IMR-90 (cell line): ENCODE measurements around the gene XIAP. TPM values are rescaled to one million over a fixed set of nuclear protein-coding genes. Genes with fewer than 3 reads are reported as not detected.
"Not testable (repeated sequence)": the region's sequence is repeated elsewhere in the genome, so short reads cannot be mapped to it uniquely, and the experiment has no call there.

ENCODE experiments used
- ATAC-seq: fragments of 200-7000 bp; cut with Tn5 transposase; 2 replicates; pipeline ENCODE4 v1.9.1; 2020; ENCODE audit warnings: low read depth, mild to moderate bottlenecking, moderate library complexity
- BruUV-seq: library from RNA; stranded (reverse); fragments of 400-500 nt; replicated peaks from 2 replicates; lab custom pipeline; 2021; lab: Mats Ljungman, UMichigan
- CTCF ChIA-PET: fragments of 300-600 bp; formaldehyde crosslinking; extraction: SDS; loops from one replicate; lab custom pipeline; 2021; ENCODE audit warnings: antibody characterized with exemption; lab: Yijun Ruan, JAX
- POLR2A ChIA-PET: fragments of 300-600 bp; sonication (Branson Sonifier 250); formaldehyde crosslinking; loops from one replicate; lab custom pipeline; 2022; ENCODE audit warnings: antibody characterized with exemption; ENCODE audit not compliant: unreplicated experiment; lab: Charles Lee
- DNase-seq: peaks from one replicate; pipeline ENCODE4 v3.0.0; 2013
- H2AFZ ChIP-seq: replicated peaks from 2 replicates; pipeline ENCODE3; 2013; ENCODE audit warnings: low read length, mild to moderate bottlenecking; ENCODE audit not compliant: poor library complexity
- H2AK5ac ChIP-seq: 2 replicates; pipeline ENCODE4 v1.6.1; 2013; ENCODE audit warnings: low read depth, low read length, inconsistent platforms
- H2AK9ac ChIP-seq: replicated peaks from 2 replicates; pipeline ENCODE3; 2013; ENCODE audit warnings: mild to moderate bottlenecking, low read depth, low read length, moderate library complexity; ENCODE audit not compliant: poor library complexity
- H2BK120ac ChIP-seq: 2 replicates; pipeline ENCODE4 v1.6.1; 2013; ENCODE audit warnings: low read depth, low read length, inconsistent platforms
- H2BK15ac ChIP-seq: 3 replicates; pipeline ENCODE4 v1.6.1; 2013; ENCODE audit warnings: low read depth, low read length, inconsistent platforms
- H2BK20ac ChIP-seq: 2 replicates; pipeline ENCODE4 v1.6.1; 2013; ENCODE audit warnings: low read depth, mild to moderate bottlenecking, inconsistent platforms, low read length, moderate library complexity
- H2BK5ac ChIP-seq: 2 replicates; pipeline ENCODE4 v1.6.1; 2013; ENCODE audit warnings: mild to moderate bottlenecking, low read depth, low read length, inconsistent platforms; ENCODE audit not compliant: poor library complexity, severe bottlenecking
- H3K14ac ChIP-seq: replicated peaks from 2 replicates; pipeline ENCODE4 v1.6.1; 2013; ENCODE audit warnings: low read depth, low read length, inconsistent platforms
- H3K18ac ChIP-seq: 2 replicates; pipeline ENCODE4 v1.6.1; 2013; ENCODE audit warnings: low read depth, low read length, control low read depth
- H3K23ac ChIP-seq: 2 replicates; pipeline ENCODE4 v1.6.1; 2013; ENCODE audit warnings: low read depth, low read length, inconsistent platforms
- H3K27ac ChIP-seq: 2 replicates; pipeline ENCODE4 v1.5.1; 2013; ENCODE audit warnings: mild to moderate bottlenecking, control low read depth, low read length; ENCODE audit not compliant: insufficient read depth
- H3K27me3 ChIP-seq: 2 replicates; pipeline ENCODE4 v1.6.1; 2013; ENCODE audit warnings: low read length; ENCODE audit not compliant: control insufficient read depth, insufficient read depth
- H3K36me3 ChIP-seq: 2 replicates; pipeline ENCODE4 v1.6.1; 2013; ENCODE audit warnings: low read length, mixed read lengths; ENCODE audit not compliant: control insufficient read depth, insufficient read depth
- H3K4ac ChIP-seq: 2 replicates; pipeline ENCODE4 v1.6.1; 2013; ENCODE audit warnings: low read depth, low read length, inconsistent platforms
- H3K4me1 ChIP-seq: 2 replicates; pipeline ENCODE4 v1.6.1; 2013; ENCODE audit warnings: low read length, mixed read lengths; ENCODE audit not compliant: control insufficient read depth, insufficient read depth
- H3K4me2 ChIP-seq: 2 replicates; pipeline ENCODE4 v1.6.1; 2013; ENCODE audit warnings: low read depth, mild to moderate bottlenecking, control low read depth, low read length, moderate library complexity
- H3K4me3 ChIP-seq: 2 replicates; pipeline ENCODE4 v1.5.1; 2013; ENCODE audit warnings: low read depth, mild to moderate bottlenecking, control low read depth, low read length, moderate library complexity; ENCODE audit not compliant: insufficient read depth
- H3K56ac ChIP-seq: 2 replicates; pipeline ENCODE4 v1.6.1; 2013; ENCODE audit warnings: low read length, inconsistent platforms; ENCODE audit not compliant: insufficient read depth; ENCODE audit errors: extremely low read depth
- H3K79me1 ChIP-seq, 2 experiments: 2 replicates each; pipeline ENCODE4 v1.6.1; 2013; ENCODE audit warnings: low read length in 2 of 2, inconsistent platforms in 1 of 2, low read depth in 1 of 2
- H3K9ac ChIP-seq: 2 replicates; pipeline ENCODE4 v1.6.1; 2013; ENCODE audit warnings: low read depth, low read length, control low read depth
- H3K9me1 ChIP-seq: 2 replicates; pipeline ENCODE4 v1.6.1; 2013; ENCODE audit warnings: low read length, inconsistent platforms; ENCODE audit not compliant: insufficient read depth
- H3K9me3 ChIP-seq: 2 replicates; pipeline ENCODE4 v1.6.1; 2013; ENCODE audit warnings: low read length; ENCODE audit not compliant: control insufficient read depth, insufficient read depth
- H4K20me1 ChIP-seq: 2 replicates; pipeline ENCODE4 v1.6.1; 2013; ENCODE audit warnings: low read length, inconsistent platforms; ENCODE audit not compliant: insufficient read depth
- H4K5ac ChIP-seq: 2 replicates; pipeline ENCODE4 v1.6.1; 2013; ENCODE audit warnings: mild to moderate bottlenecking, low read depth, low read length, control low read depth
- H4K8ac ChIP-seq, 2 experiments: 2 replicates each; pipeline ENCODE4 v1.6.1; 2013; ENCODE audit warnings: low read depth in 2 of 2, low read length in 2 of 2, control low read depth in 1 of 2, inconsistent platforms in 1 of 2
- H4K91ac ChIP-seq: 2 replicates; pipeline ENCODE4 v1.6.1; 2013; ENCODE audit warnings: low read depth, low read length, inconsistent platforms; ENCODE audit not compliant: insufficient read depth
- WGBS, 2 experiments: methylation state at CpG; one replicate each; pipeline versions ENCODE4 v1.1.5 to v1.1.7; 2013; ENCODE audit warnings: missing lambda C conversion rate in 2 of 2; ENCODE audit not compliant: insufficient read length in 1 of 2; ENCODE audit errors: extremely low coverage in 2 of 2; 5-methylcytosine and 5-hydroxymethylcytosine counted together
- dilution Hi-C: fragments of 300-500 bp; cut with HindIII; formaldehyde crosslinking; loops from one replicate; pipeline ENCODE4 v1.14.3; 2018; ENCODE audit warnings: low sequenced_read_pairs; ENCODE audit not compliant: unreplicated experiment
- in situ Hi-C: fragments of 300-500 bp; cut with MboI; formaldehyde crosslinking; loops from 3 replicates; pipeline ENCODE4 v1.14.3; 2019; ENCODE audit warnings: low sequenced_read_pairs, inconsistent platforms, mixed read lengths
- intact Hi-C: fragments of 100-400 bp; cut with micrococcal nuclease; formaldehyde crosslinking; loops from 2 replicates; pipeline ENCODE4 v1.10.0; 2022
- polyA plus RNA-seq, 3 experiments: library from polyadenylated mRNA; depleted of rRNA; stranded (reverse); fragments of >200 nt; gene quantifications; 2 replicates each; pipeline ENCODE4 v1.2.3, GENCODE V29; 2012; ENCODE audit warnings: low replicate concordance in 1 of 3
- total RNA-seq: library from RNA; depleted of rRNA; stranded (reverse); fragments of >200 nt; gene quantifications from 2 replicates; pipeline ENCODE4 v1.2.3, GENCODE V29; 2012

The XIAP gene
- total and polyA plus RNA-seq, 2 of the 4 experiments (the other 2 are of a cell fraction) = 8.1 to 17.4 TPM

GRCh38 chrX:123814934-123815394 is 44.9 kb upstream of the XIAP start:
- H2BK5ac ChIP-seq, dilution Hi-C loops, H3K4me2 ChIP-seq, H3K27me3 ChIP-seq, H3K79me1 ChIP-seq, POLR2A ChIA-PET, intact Hi-C loops, H3K27ac ChIP-seq, H3K9me3 ChIP-seq, in situ Hi-C loops, H2AK5ac ChIP-seq, H3K23ac ChIP-seq, H3K36me3 ChIP-seq, BruUV-seq, H3K14ac ChIP-seq, DNase-seq, H4K91ac ChIP-seq, H3K4me3 ChIP-seq, H3K56ac ChIP-seq, H2BK120ac ChIP-seq, H2BK15ac ChIP-seq, H3K9me1 ChIP-seq, H4K5ac ChIP-seq, H4K20me1 ChIP-seq, H2BK20ac ChIP-seq, H4K8ac ChIP-seq, H3K4me1 ChIP-seq, H2AK9ac ChIP-seq, H3K9ac ChIP-seq, H2AFZ ChIP-seq, H3K18ac ChIP-seq, H3K4ac ChIP-seq: not testable (repeated sequence)
- 47% methylated on average over 6 of the region's 12 CpGs; no CpG with 5 or more reads in 1 of the 2 experiments for WGBS, 2 experiments
- CTCF ChIA-PET = interaction anchor here (0.5 kb wide), 1 partner anchor 37 kb away, joined by 3 read pairs; no protein-coding TSS in a partner anchor
- ATAC-seq = peak; percentile 46
